ENCODE results near the gene PSMA2.
A peak's percentile ranks its signal among the peaks of the same experiment; 100 is the strongest.

Gene PSMA2

GRCh38 chr7:42953994-42954393 lies 22.0 kb upstream of the PSMA2 start:
- no peak overlapping the region for H3K4me3 ChIP-seq (ENCODE audit: low read depth, low read length)
- no peak for TF ChIP-seq CTCF (IDR thresholded peaks at IDR 0.05; ENCODE audit: low read depth, low read length)

GRCh38 chr7:42952328-42952727 lies 20.4 kb upstream of the PSMA2 start:
- TF ChIP-seq CTCF (IDR thresholded peaks at IDR 0.05; ENCODE audit: low read depth, low read length) = no peak
- no peak overlapping the region for H3K4me3 ChIP-seq (ENCODE audit: low read depth, low read length)

- no peak for TF ChIP-seq CTCF (IDR thresholded peaks at IDR 0.05; ENCODE audit: low read depth, low read length)
- H3K4me3 ChIP-seq (ENCODE audit: low read depth, low read length) = no peak overlapping the region
Measured at GRCh38 chr7:42950417-42950816, 18.4 kb upstream of the PSMA2 start.

- H3K4me3 ChIP-seq (ENCODE audit: low read depth, low read length) = no peak overlapping the region
- no peak for TF ChIP-seq CTCF (IDR thresholded peaks at IDR 0.05; ENCODE audit: low read depth, low read length)
Measured at GRCh38 chr7:42947521-42947920, 15.5 kb upstream of the PSMA2 start.

GRCh38 chr7:42946627-42946950 lies 14.6 kb upstream of the PSMA2 start:
- no peak overlapping the region for H3K4me3 ChIP-seq (ENCODE audit: low read depth, low read length)
- no peak for TF ChIP-seq CTCF (IDR thresholded peaks at IDR 0.05; ENCODE audit: low read depth, low read length)

- TF ChIP-seq CTCF (IDR thresholded peaks at IDR 0.05; ENCODE audit: low read depth, low read length) = no peak
- H3K4me3 ChIP-seq (ENCODE audit: low read depth, low read length) = peak overlapping the region; percentile 43
Measured at GRCh38 chr7:42945821-42946626, 14.1 kb upstream of the PSMA2 start.

- no peak overlapping the region for H3K4me3 ChIP-seq (ENCODE audit: low read depth, low read length)
- TF ChIP-seq CTCF (IDR thresholded peaks at IDR 0.05; ENCODE audit: low read depth, low read length) = peak; percentile 79
Measured at GRCh38 chr7:42940985-42941847, 9.2 kb upstream of the PSMA2 start.

Measured in WI38 (cell line).